ENCODE results near the gene FOXP1. TPM values are rescaled to one million over a fixed set of nuclear protein-coding genes. Genes with fewer than 3 reads are reported as not detected.

The FOXP1 gene
- total RNA-seq, 1 donor from 2014 or later: 74.2 TPM

GRCh38 chr3:71133865-71134264 is 449.7 kb downstream of the FOXP1 start:
- no peak for DNase-seq (ENCODE audit: low spot score)

DNA sequence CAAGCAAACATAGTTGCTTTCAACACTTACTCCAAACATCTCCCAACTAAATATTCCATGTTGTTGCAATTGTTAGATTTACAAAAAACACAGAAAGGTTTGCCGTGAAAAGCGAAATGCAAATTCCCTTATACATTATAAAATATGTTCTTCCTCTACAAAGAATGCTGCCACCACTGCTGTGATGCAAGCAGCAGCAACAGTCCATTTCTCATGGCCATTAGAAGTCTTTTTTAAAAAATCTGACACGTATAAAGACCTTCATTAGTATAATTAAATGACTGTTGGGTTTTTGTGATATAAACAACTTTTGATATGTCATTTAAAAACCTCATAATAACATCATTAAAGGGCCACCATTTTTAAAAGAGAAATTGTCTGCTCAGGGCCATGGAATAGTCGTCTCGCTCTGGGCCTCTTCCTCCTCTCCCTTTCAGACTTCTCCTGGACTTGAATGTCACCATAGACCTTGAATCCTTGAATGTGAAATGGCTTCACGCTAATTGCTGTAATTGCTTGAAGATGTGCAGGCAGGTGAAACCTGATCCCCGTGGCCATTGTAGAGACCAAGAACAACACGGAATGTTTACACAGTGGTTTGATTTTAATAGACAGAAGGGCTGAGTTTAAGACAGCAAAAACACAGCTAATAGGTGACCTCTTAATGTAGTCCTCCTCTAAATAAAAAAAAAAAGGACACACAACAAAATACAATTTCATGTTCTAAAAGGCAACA is 450.4 kb downstream of the FOXP1 start:
- DNase-seq (ENCODE audit: low spot score): no peak

DNA sequence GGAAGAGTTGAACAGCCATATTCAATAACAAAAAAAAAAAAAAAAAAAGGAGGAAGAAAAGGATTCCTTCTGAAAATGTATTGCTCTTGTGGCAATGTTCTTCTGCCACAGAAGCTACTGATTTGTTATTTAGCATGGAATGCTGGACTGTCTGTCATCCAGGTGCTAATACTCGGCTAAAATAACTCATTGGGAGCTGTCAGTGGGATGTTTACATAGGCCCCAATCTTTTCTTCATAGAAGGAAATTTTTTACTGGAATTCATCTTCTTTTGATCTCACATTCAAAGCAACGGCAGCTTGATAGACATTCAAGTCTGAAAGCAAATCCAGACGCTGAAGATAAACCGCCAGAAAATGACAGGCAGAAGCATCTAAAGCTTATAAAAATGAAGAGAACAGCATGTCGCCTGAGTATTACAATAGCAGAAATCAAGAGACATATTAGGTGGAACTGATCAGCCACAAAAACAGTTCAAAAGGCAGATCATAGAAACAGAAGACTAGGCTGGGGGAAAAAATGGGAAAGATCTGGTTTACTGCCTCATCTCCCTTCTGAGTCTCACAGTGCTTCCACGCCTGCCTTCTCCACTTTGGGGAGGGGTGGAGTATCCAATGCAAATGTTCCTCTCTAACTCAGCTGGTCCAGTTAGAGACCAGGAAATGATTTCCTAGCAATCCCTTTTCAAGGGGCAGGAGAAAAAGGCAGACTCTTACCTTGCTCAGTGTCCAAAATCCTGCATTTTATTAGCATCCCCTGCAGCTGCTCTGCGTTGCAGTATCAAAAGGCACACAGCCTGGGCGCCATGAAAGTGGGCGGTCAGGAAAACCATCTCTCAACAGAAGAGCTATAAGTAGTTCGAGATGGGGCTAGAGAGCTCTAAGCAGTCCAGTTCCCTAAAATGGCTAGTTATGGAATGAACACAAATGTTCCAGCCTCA is 451.9 kb downstream of the FOXP1 start:
- DNase-seq (ENCODE audit: low spot score): no peak

DNA sequence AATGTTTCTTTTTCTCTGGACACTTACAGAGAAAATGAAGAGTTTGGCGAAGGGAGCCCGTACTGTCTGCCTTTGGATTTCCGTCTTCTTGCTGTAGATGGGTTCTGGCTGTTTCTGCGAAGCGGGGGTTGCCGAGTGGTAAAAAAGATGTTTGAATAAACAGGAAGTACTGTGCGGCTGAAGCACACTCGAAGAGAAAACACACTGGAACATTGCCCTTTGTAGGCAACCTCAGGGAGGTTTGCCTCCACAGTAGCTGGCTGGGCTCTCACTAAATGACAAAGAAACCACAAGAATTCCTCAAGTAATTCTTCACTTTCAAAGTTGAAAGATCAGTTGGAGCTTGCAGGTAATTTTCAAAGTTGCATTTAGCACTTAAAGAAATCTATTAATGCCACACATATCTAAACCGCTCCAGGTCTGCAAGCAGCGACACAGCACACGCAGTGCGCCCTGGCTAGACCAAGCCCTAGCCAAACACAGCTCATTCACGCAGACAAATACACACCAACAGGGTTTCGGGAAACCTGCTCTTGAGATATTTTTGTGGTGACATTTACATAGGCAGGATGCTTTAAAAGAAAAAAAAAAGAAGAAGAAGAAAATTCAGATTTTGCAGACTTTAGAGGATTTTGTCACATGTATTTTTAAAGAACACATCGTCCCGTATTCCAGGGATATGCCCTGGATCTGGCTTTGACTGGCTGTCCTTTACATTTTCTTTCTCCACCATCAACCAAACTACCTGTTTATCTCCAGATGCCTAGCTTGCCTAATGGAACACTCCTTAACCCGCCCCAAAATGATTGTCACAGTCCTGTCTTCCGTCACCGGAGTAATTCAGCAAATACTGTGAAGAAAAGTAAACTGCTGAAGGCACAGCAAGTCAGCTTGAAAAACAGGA is 452.8 kb downstream of the FOXP1 start:
- DNase-seq (ENCODE audit: low spot score): no peak

- no peak for DNase-seq (ENCODE audit: low spot score)
Measured at GRCh38 chr3:71129611-71130431, 453.7 kb downstream of the FOXP1 start.

GRCh38 chr3:71128961-71129360 is 454.6 kb downstream of the FOXP1 start:
- DNase-seq (ENCODE audit: low spot score): no peak

DNA sequence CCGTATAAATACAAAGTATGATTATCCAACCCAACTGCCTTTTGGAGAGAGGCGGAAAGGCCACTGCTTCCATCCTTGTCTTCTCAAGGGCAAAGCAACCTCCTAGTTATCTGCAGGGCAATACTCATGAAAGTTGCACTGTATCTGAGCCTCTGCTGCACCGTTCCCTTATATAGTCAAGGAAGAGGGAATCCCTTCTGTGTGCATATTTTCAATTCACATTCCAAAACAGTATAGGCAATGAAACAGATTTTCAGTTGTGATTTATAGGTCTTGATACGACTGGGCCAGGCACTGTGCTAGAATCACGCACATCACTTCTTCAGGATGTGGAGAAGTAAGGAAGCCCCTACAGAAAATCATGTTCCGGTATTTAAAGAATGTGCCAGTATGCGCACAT is 455.7 kb downstream of the FOXP1 start:
- DNase-seq (ENCODE audit: low spot score): no peak

DNA sequence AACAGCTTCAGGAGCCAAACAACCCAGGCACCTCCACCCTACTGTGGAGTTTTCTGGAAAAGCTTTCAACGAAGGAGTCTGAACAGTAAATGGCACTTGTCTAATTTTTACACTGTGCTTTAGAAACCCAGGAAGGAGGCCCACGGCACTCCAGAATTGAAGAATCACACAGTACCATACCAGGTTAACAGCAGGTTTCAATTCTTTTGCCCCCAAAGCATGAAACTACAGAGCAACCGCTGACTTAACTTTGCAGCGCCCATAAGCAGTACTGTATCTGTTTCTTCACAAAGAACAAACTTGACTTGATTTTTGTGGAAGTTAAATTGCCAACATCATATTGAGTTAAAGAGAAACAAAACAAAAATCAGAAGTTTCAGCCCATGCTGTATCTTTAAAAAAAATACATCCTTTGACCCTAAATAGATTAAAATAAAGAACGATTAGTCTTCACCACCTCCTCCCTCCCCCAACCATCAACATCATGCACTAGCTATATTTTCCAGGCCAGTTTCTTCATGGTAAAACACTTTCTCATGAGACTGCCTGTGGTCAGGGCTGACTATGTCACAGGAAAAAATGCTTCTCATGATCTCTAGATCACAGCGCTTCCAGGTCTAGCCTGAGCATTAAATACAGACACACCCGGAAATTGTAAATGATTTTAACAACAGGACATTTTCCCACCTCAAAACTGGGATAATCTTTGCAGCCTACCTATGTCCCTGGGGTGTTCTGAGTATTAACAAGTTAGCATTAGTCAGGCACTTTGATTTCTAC is 456.3 kb downstream of the FOXP1 start:
- no peak for DNase-seq (ENCODE audit: low spot score)

DNA sequence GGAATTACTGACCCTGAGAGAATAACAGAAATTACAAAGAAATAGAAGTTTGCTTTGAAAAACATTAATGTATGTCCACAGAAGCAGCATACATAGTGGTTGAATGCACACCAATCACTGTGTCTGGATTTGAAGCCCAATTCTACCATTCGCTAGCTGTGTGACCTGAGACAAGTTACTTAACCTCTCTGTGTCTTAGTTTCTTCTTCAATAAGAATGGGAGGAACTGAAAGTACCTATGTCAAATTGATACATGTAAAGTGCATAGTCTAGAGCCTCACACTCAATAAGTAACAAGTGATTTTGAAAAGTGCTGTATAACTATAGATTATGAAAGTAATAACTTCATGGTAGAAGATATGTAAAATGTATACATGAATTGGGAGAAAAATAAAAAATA is 457.8 kb downstream of the FOXP1 start:
- no peak for DNase-seq (ENCODE audit: low spot score)

DNA sequence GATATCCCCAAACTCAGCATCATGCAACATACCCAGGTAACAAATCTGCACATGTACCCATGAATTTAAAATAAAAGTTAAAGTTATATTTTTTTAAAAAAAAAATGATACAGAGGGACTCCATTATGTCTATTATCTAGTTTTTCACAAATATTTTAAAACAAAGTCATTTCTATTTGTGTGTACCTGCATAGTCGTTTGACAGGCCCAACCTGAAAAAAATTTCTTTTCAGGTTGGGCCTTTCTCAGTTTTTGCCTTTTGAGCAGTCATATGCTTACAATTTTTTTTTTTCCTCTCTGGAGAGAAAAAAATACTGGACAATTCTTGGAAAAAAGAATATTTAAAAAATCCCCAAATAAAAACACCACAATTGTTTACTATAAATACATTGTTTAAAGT is 459.5 kb downstream of the FOXP1 start:
- DNase-seq (ENCODE audit: low spot score): no peak

GRCh38 chr3:71122641-71123040 is 460.9 kb downstream of the FOXP1 start:
- no peak for DNase-seq (ENCODE audit: low spot score)

DNA sequence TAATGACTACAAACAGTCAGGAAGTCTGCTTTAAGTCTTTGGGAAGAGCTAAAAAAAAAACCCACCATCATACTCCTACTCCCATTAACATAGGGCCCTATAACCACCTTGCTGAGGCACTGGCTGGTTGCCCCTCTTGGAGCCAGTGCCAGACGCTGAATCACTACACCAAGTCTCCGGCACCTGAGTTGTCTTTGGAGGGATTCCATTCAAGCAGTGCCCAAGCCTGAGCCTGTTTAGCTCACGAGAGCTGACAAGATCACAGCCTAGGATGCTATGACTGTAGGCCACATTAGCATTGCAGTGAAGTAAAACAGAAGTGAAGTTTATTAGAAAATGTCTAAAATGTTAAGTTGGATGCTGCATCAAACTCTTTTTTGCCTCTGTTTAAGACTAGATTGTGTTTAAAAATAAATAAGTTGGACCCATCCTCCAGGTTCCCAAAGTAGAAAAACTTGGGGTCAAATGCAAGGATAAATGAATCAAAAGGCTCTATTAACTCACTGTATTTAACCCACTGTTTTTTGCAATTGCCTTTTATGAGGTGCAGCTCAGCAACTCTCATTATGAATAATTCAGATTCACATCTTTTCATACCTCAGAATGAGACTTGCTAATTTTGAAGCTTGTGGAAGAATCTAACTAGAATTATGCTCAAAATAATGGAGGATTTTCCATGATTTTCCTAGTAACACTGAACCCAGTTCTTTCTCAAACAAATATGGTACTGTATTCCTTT is 461.9 kb downstream of the FOXP1 start:
- no peak for DNase-seq (ENCODE audit: low spot score)

DNA sequence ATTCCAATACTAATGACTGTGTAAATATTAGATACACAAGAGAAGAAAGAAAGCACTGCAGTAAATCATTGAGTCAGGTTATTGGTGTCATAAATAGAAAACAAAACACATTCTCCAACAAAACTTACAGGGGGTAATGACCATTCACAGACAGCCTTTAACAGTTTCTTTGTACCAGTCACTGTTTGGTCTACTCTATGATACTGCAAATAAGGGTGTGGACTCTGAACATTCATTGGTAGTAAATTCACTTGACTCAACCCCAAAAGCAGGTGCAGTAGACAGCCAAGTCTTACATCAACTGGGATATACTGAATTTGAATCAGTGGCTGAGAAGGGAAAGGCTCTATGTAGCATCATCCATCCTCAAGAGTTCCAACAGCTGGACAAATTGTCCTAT is 463.5 kb downstream of the FOXP1 start:
- no peak for DNase-seq (ENCODE audit: low spot score)

- DNase-seq (ENCODE audit: low spot score): no peak
Measured at GRCh38 chr3:71119171-71119570, 464.4 kb downstream of the FOXP1 start.

- no peak for DNase-seq (ENCODE audit: low spot score)
Measured at GRCh38 chr3:71118436-71118835, 465.1 kb downstream of the FOXP1 start.

- no peak for DNase-seq (ENCODE audit: low spot score)
Measured at GRCh38 chr3:71117572-71118247, 465.8 kb downstream of the FOXP1 start.

GRCh38 chr3:71114610-71115009 is 468.9 kb downstream of the FOXP1 start:
- no peak for DNase-seq (ENCODE audit: low spot score)

DNA sequence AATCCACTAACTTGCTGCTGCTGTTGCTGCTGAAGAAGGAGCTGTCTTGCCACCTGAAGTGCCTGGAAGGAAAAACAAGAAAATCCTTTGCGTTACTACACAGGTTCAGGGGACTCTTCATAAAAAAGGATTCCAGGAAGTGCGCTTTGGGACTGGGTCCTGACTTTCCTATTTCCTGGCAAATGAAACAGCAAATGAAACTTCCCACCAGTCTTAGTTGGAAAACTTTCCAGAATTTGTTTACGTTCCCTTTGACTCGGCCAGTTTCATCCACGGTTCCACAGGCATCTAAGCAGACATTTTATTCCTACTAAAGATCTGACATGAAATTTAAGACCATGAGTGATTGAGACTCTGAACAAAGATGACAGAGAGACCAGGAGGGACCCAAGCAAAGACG is 471.0 kb downstream of the FOXP1 start:
- DNase-seq (ENCODE audit: low spot score): no peak

Data from mesenteric fat pad (tissue), 1 donor.